NCI-H1417 (cell line): ENCODE measurements around the gene ATP13A3.
A peak's percentile ranks its signal among the peaks of the same experiment; 100 is the strongest.
"Not testable (repeated sequence)": the region's sequence is repeated elsewhere in the genome, so short reads cannot be mapped to it uniquely, and the experiment has no call there.

Experiments used
- DNase-seq, 3 experiments: peaks; one replicate each; lab custom pipeline; 2025; lab: John Stamatoyannopoulos, UW

Gene ATP13A3

GRCh38 chr3:194499516-194499915 lies 12.7 kb upstream of the ATP13A3 start:
- DNase-seq, result not testable (repeated sequence)

GRCh38 chr3:194497799-194498575 lies 11.2 kb upstream of the ATP13A3 start:
- DNase-seq, result no peak

- no peak for DNase-seq
These were observed 9.6 kb upstream of the ATP13A3 start for GRCh38 chr3:194496217-194496919.

- DNase-seq, result no peak
These were observed 8.2 kb upstream of the ATP13A3 start for GRCh38 chr3:194494951-194495374.

GRCh38 chr3:194493995-194494927 lies 7.5 kb upstream of the ATP13A3 start:
- DNase-seq, result not testable (repeated sequence)

- DNase-seq, result no peak
These were observed 5.2 kb upstream of the ATP13A3 start for GRCh38 chr3:194492001-194492400.

GRCh38 chr3:194489736-194490612 lies 3.2 kb upstream of the ATP13A3 start:
- DNase-seq, result no peak

- DNase-seq, result no peak
These were observed 1.4 kb upstream of the ATP13A3 start for GRCh38 chr3:194488055-194488742.

- peak in 2 of 3 experiments; percentile 50 to 51 for DNase-seq
These were observed 670 bp upstream of the ATP13A3 start for GRCh38 chr3:194487289-194488054.

- DNase-seq, result peak in 2 of 3 experiments; percentile 80 to 81
These were observed 792 bp downstream of the ATP13A3 start for GRCh38 chr3:194485881-194486539.

GRCh38 chr3:194485468-194485880 lies 1.3 kb downstream of the ATP13A3 start:
- no peak for DNase-seq

- DNase-seq, result no peak
These were observed 2.2 kb downstream of the ATP13A3 start for GRCh38 chr3:194484614-194485013.

GRCh38 chr3:194483850-194484249 lies 3.0 kb downstream of the ATP13A3 start:
- no peak for DNase-seq

GRCh38 chr3:194482830-194483229 lies 4.0 kb downstream of the ATP13A3 start:
- not testable (repeated sequence) for DNase-seq

GRCh38 chr3:194482196-194482593 lies 4.6 kb downstream of the ATP13A3 start:
- no peak for DNase-seq

- DNase-seq, result no peak
These were observed 5.1 kb downstream of the ATP13A3 start for GRCh38 chr3:194481525-194482195.

GRCh38 chr3:194481103-194481502 lies 5.7 kb downstream of the ATP13A3 start:
- DNase-seq, result no peak

GRCh38 chr3:194476784-194477183 lies 10.0 kb downstream of the ATP13A3 start:
- no peak for DNase-seq

- DNase-seq, result peak in 1 of 3 experiments; percentile 41
These were observed 10.8 kb downstream of the ATP13A3 start for GRCh38 chr3:194475978-194476377.
